Heart left ventricle (tissue), 16 donors: ENCODE results near the gene ATF7. TPM values are rescaled to one million over a fixed set of nuclear protein-coding genes. Genes with fewer than 3 reads are reported as not detected.

ENCODE experiments used
- ATAC-seq, 4 donors: fragments of 200-7000 bp; cut with Tn5 transposase; one replicate each; pipeline ENCODE4 v1.9.1; 2020 to 2022; ENCODE audit warnings: moderate library complexity in 4 of 4, mild to moderate bottlenecking in 3 of 4, moderate number of reproducible peaks in 1 of 4
- DNase-seq, 5 donors: peaks; one replicate each; pipeline ENCODE4 v3.0.0-alpha.2; 2020
- H3K27ac ChIP-seq, 12 donors: fragments of 200-600 bp; sonication (generic) in 4 of 12; one replicate each; pipeline versions ENCODE4 v1.5.0 to v1.8.0; 2016 to 2022; ENCODE audit warnings: mild to moderate bottlenecking in 2 of 12
- H3K27me3 ChIP-seq, 9 donors: fragments of 200-600 bp; sonication (generic) in 2 of 9; one replicate each; pipeline versions ENCODE4 v1.5.1 to v1.8.0; 2016 to 2022; ENCODE audit warnings: mild to moderate bottlenecking in 3 of 9
- H3K36me3 ChIP-seq, 9 donors: fragments of 200-600 bp; sonication (generic) in 2 of 9; one replicate each; pipeline versions ENCODE4 v1.5.0 to v1.8.0; 2018 to 2022; ENCODE audit warnings: mild to moderate bottlenecking in 2 of 9
- H3K4me1 ChIP-seq, 12 donors: fragments of 200-600 bp; sonication (generic) in 4 of 12; one replicate each; pipeline versions ENCODE4 v1.5.0 to v1.8.0; 2016 to 2022; ENCODE audit warnings: mild to moderate bottlenecking in 3 of 12
- H3K4me3 ChIP-seq, 12 donors: fragments of 200-600 bp; sonication (generic) in 4 of 12; one replicate each; pipeline versions ENCODE4 v1.5.0 to v1.8.0; 2017 to 2022; ENCODE audit warnings: mild to moderate bottlenecking in 9 of 12, moderate library complexity in 4 of 12
- H3K9me3 ChIP-seq, 12 donors: fragments of 200-600 bp; sonication (generic) in 4 of 12; one replicate each; pipeline versions ENCODE4 v1.5.0 to v1.8.0; 2016 to 2022; ENCODE audit warnings: mild to moderate bottlenecking in 1 of 12
- POLR2A ChIP-seq, 2 donors: fragments of 450-650 bp; IDR thresholded peaks; one replicate each; pipeline ENCODE4 v1.6.1; 2017; ENCODE audit warnings: antibody characterized with exemption in 2 of 2, mild to moderate bottlenecking in 2 of 2, moderate library complexity in 2 of 2
- WGBS, 4 donors: extraction: QIAGEN DNeasy Blood & Tissue Kit in 2 of 4; methylation state at CpG; one replicate each; pipeline versions ENCODE4 v1.1.5 to v1.1.7; 2013 to 2018; 5-methylcytosine and 5-hydroxymethylcytosine counted together
- intact Hi-C, 10 donors: fragments of 100-400 bp; cut with DNase I; formaldehyde crosslinking; loops; one replicate each; pipeline versions ENCODE4 v1.11.1 to v1.14.2; 2022
- long read RNA-seq, 3 donors: library from polyadenylated mRNA; unstranded; transcript quantifications; one replicate each; pipeline ENCODE4 v2.0.0, GENCODE V29; 2020 to 2021
- polyA plus RNA-seq, 2 donors: library from polyadenylated mRNA; stranded (reverse); fragments of 200-250 nt; gene quantifications; one replicate each; pipeline ENCODE4 v1.2.3, GENCODE V29; 2013
- total RNA-seq, 9 donors: library from RNA; depleted of rRNA in 2 of 9; stranded (reverse); fragments of >200 nt in 2 of 9; fragmentation: NEBNext Ultra II Directional in 3 of 9; extraction: Animal tissue kit (Norgen Biotek cat#: 25700) in 3 of 9; gene quantifications; one replicate each; pipeline versions ENCODE4 v1.1.0 to v1.2.4, GENCODE V29; 2016 to 2023
- TF ChIP-seq, protein P1 (sequence below), 12 donors: fragments of 200-600 bp; sonication (generic) in 4 of 12; IDR thresholded peaks; one replicate each; pipeline versions ENCODE4 v1.5.0 to v1.8.0; 2018 to 2022; ENCODE audit warnings: antibody characterized with exemption in 12 of 12, mild to moderate bottlenecking in 5 of 12
- donor health status: ischemic (EF 13 %, LVEDD 7.1; RV severe dilation, severe dysfunction).
- donor health status: healthy with polysubstance abuse.
- donor health status: DM: no; HTN: yes; CAD: no.
- donor health status: DM: no; HTN: no; CAD: no.
- donor health status: ischemic (EF 25% LVEDD 6.9; RV normal size, moderate dysfunction).
- donor health status: ischemic (EF 25% LVEDD 5.7; RV mildly dilated, moderate dysfunction).
- donor health status: healthy.
- donor health status: DM: yes; HTN: yes; CAD: no.
- donor health status: ischemic (EF 35%, LVEDD 5.7; RV mildly dilated, moderate dysfunction).
- donor health status: nonischemic (EF 11% LVEDD 7.7; RV severe dilation, severe dysfunction).
- donor health status: DM: yes; HTN: yes; CAD: no.
- donor health status: PGD.
- donor health status: ischemic (EF 29% LVEDD 5.4; RV normal size, mild dysfunction).
- donor health status: nonischemic (EF 23%, LVEDD 6.1; RV moderate dilation, normal function).

The ATF7 gene
- 10 to 100 TPM; 21.1 to 43.2 (median 32.0) TPM for total RNA-seq
- 10 to 100 TPM; 20.0 to 21.3 TPM for polyA plus RNA-seq
- long read RNA-seq, donor 1, full-length matches to known transcripts, result 9 of 16 reads
- long read RNA-seq, donor 1, partial matches to known transcripts, result 3 of 16 reads
- long read RNA-seq, donor 1, other reads (novel, unspliced or antisense), result 4 of 16 reads
- long read RNA-seq, donor 2, partial matches to known transcripts, result 0 of 15 reads
- long read RNA-seq, donor 2, other reads (novel, unspliced or antisense), result 10 of 15 reads
- long read RNA-seq, donor 3, transcript ATF7-212 (4 exons, 860 nt), result major isoform, 5 of 15 reads
- long read RNA-seq, donor 3, partial matches to known transcripts, result 1 of 15 reads
- long read RNA-seq, donor 3, other reads (novel, unspliced or antisense), result 8 of 15 reads

GRCh38 chr12:53625946-53626701 lies at the start of gene ATF7:
TSS of gene ATF7 (minus strand) at chr12:53626382. CDS start at chr12:53601000, 25,382 bp downstream.
- H3K4me3 ChIP-seq, result peak within 1 kb of the TSS; percentile 49 to 94 (median 71)
- H3K4me1 ChIP-seq, result peaks cover 0 to 48% (median 29%) of the 10 kb centered on the region in 12 donors
- TF ChIP-seq, protein P1, sequence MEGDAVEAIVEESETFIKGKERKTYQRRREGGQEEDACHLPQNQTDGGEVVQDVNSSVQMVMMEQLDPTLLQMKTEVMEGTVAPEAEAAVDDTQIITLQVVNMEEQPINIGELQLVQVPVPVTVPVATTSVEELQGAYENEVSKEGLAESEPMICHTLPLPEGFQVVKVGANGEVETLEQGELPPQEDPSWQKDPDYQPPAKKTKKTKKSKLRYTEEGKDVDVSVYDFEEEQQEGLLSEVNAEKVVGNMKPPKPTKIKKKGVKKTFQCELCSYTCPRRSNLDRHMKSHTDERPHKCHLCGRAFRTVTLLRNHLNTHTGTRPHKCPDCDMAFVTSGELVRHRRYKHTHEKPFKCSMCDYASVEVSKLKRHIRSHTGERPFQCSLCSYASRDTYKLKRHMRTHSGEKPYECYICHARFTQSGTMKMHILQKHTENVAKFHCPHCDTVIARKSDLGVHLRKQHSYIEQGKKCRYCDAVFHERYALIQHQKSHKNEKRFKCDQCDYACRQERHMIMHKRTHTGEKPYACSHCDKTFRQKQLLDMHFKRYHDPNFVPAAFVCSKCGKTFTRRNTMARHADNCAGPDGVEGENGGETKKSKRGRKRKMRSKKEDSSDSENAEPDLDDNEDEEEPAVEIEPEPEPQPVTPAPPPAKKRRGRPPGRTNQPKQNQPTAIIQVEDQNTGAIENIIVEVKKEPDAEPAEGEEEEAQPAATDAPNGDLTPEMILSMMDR (IDR thresholded peaks at IDR 0.05), result peak in 1 of 12 donors; percentile 9
- TF ChIP-seq POLR2A (IDR thresholded peaks at IDR 0.05), result peak in 1 of 2 donors; percentile 76
- H3K9me3 ChIP-seq, result no peaks in the 10 kb centered on the region
- DNase-seq (peak; percentile 98 to 99 (median 98)), ATAC-seq (peak; percentile 98 to 99 (median 98))
- peaks cover 0 to 4% (median 0%) of the 10 kb centered on the region in 9 donors for H3K36me3 ChIP-seq
- intact Hi-C loops, result loop anchor here (1.0 to 10.0 kb wide), 10 partner anchors 33 to 83 kb away; partner anchors contain the start of gene ATP5MC2 (in 9 of the 10)
- no peaks in the 10 kb centered on the region for H3K27me3 ChIP-seq
- 0 to 1% (median 1%) methylated on average over 48 of the region's 48 CpGs for WGBS, 4 donors
- peak within 1 kb of the TSS; percentile 88 to 98 (median 96) for H3K27ac ChIP-seq

GRCh38 chr12:53674977-53675700 lies 49.0 kb upstream of the ATF7 start:
- intact Hi-C loops, result loop anchor here in 9 of 10 donors (1.0 to 10.0 kb wide), 9 partner anchors 48 to 133 kb away; partner anchors contain the start of gene ATF7 (in 6 of the 9)
- Histone ChIP-seq H3K4me1 (peaks cover 0 to 63% (median 33%) of the 10 kb centered on the region in 12 donors), H3K9me3 (no peaks in the 10 kb centered on the region), H3K27ac (peak overlapping the region; percentile 82 to 98 (median 92)), H3K36me3 (peaks cover 0 to 44% (median 35%) of the 10 kb centered on the region in 9 donors), H3K4me3 (peak overlapping the region; percentile 51 to 90 (median 80)), H3K27me3 (no peaks in the 10 kb centered on the region)
- DNase-seq (no peak), ATAC-seq (no peak)
- 36 to 43% (median 41%) methylated on average over 8 of the region's 8 CpGs for WGBS, 4 donors
- TF ChIP-seq, protein P1 (IDR thresholded peaks at IDR 0.05), result no peak
- no peak for TF ChIP-seq POLR2A (IDR thresholded peaks at IDR 0.05)

DNA sequence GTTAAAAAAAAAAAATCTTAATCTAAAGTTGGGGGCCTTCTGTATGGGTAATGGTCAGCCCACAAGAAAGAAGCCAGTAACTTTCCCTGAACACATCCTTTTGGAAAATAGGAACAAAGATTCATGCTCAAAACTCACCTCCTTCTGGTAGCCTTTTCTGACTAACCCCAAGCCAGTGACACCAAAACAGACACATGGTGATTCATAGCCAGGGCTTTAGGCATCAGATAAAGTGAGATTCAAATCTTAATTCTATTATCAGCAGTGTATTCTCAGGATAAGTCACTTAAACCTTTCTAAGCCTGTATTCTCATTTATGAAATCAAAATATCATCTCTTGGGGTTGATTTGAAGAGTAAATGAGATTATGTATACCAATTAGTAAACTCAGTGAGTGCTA lies 44.8 kb upstream of the ATF7 start:
- Histone ChIP-seq H3K27ac (no peak overlapping the region), H3K27me3 (no peaks in the 10 kb centered on the region), H3K4me1 (peaks cover 0 to 62% (median 20%) of the 10 kb centered on the region in 12 donors), H3K9me3 (no peaks in the 10 kb centered on the region), H3K36me3 (peaks cover 0 to 86% (median 77%) of the 10 kb centered on the region in 9 donors), H3K4me3 (no peak overlapping the region)
- DNase-seq, result no peak
- intact Hi-C loops, result loop anchor here in 1 of 10 donors (5.0 to 10.0 kb wide), 2 partner anchors 46 to 129 kb away; partner anchors contain the start of gene ATF7
- TF ChIP-seq, protein P1 (IDR thresholded peaks at IDR 0.05), result no peak
- no peak for TF ChIP-seq POLR2A (IDR thresholded peaks at IDR 0.05)
- ATAC-seq, result no peak
